HG03103 (cell line): Measurements from ENCODE around the gene CD300LB.
"Not testable (repeated sequence)": the region's sequence is repeated elsewhere in the genome, so short reads cannot be mapped to it uniquely, and the experiment has no call there.

Experiments used
- ATAC-seq: cut with Tn5 transposase; IDR thresholded peaks from one replicate; pipeline ENCODE4 v1.9.1; 2021; ENCODE audit warnings: low read depth; ENCODE audit not compliant: unreplicated experiment

CD300LB gene

DNA sequence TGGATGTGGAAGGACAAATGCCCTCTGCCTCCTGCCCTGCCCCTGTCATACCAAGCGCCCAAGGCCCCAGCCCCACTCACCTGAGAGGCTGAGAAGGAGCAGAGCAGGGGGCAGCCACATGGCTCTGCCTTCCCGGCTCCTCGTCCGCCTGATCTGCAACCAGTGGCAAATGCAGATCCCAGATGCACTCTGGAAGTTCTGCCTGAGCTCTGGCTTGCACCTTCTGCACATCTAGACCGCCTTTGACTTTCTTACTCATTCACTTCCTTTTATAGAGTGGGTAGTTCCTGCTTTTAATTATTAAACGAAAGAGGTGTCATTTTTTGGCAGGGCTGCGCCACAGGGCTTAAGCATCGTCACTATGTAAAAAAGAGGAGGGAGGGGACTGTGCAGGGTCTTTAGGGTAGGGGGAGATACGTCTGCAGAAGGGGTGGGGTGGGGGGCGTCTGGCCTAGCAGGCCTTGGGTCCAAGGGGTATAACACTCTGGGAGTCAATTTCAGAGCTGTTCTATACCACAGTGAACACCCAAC lies at the start of gene CD300LB:
CD300LB (minus strand) TSS at position 245 of the 531 bp plus-strand sequence; CDS start at position 120, 125 bp downstream.
- ATAC-seq = no peak

DNA sequence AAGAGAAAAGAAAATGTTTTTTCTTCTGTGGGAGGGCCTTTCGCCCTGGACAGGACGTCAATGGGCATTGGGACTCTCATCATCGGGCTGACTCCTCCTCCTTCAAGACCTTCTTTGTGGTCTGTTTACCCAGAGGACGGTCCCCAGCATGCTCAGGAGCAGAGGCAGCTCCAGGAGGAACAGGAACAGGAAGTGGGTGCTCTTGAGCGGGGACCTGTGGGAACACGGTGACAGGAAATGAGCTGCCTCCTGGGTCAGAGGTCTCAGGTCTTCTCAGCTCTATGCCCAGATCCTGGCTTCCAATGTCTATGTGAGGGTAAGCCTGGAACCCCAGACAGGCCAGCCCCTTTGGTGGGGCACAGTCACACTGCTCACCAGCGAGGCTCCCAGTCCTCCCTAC lies 48.6 kb upstream of the CD300LB start:
- no peak for ATAC-seq

DNA sequence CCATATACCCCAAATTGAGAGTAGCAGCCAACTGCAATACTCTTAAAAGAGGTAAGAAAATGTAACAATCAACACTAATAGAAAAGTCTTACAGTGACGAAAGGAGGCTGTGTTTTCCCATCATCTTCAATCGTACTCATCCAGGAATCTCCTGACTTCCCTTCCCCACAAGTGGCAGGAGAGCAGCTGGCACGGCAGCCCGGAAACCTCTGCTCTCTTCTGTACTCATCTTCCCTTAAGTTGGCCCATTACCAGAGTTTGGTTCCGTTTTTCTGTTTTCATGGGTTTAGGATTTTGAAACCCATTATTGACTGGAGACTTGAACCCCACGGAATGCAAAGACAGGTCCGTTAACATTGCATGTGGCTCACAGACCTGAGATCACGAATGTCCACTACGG lies 47.7 kb upstream of the CD300LB start:
- ATAC-seq = no peak

GRCh38 chr17:74574489-74575142 lies 43.3 kb upstream of the CD300LB start:
- ATAC-seq = no peak

DNA sequence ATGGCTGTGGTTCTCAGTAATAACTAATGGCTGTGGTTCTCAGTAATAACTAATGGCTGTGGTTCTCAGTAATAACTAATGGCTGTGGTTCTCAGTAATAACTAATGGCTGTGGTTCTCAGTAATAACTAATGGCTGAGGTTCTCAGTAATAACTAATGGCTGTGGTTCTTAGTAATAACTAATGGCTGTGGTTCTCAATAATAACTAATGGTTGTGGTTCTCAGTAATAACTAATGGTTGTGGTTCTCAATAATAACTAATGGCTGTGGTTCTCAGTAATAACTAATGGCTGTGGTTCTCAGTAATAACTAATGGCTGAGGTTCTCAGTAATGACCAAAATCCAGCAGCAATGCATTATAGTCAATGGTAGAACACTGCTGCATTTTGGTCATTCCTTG lies 42.4 kb upstream of the CD300LB start:
- ATAC-seq = not testable (repeated sequence)

DNA sequence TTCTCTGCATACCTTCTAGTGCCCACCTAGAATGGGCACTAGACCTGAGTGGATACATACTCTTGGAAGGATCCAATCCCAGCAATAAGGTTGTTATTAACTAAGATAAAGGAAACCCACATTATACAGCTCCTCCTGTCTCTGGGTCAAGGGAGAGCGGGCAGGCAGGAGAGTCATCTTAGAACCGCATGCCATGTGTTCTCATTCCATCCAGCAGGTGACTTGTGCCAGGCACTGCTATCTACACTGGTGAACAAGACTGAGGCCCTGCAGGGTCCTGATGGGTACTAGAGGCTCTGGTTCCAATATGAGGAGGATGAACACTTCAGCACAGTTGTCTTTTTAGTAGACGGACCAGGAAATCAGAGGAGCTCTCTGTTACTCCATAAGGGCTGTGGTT lies 41.9 kb upstream of the CD300LB start:
- no peak for ATAC-seq

GRCh38 chr17:74571621-74572270 lies 40.5 kb upstream of the CD300LB start:
- no peak for ATAC-seq

- no peak for ATAC-seq
Observed at GRCh38 chr17:74569020-74570003, 38.0 kb upstream of the CD300LB start.

DNA sequence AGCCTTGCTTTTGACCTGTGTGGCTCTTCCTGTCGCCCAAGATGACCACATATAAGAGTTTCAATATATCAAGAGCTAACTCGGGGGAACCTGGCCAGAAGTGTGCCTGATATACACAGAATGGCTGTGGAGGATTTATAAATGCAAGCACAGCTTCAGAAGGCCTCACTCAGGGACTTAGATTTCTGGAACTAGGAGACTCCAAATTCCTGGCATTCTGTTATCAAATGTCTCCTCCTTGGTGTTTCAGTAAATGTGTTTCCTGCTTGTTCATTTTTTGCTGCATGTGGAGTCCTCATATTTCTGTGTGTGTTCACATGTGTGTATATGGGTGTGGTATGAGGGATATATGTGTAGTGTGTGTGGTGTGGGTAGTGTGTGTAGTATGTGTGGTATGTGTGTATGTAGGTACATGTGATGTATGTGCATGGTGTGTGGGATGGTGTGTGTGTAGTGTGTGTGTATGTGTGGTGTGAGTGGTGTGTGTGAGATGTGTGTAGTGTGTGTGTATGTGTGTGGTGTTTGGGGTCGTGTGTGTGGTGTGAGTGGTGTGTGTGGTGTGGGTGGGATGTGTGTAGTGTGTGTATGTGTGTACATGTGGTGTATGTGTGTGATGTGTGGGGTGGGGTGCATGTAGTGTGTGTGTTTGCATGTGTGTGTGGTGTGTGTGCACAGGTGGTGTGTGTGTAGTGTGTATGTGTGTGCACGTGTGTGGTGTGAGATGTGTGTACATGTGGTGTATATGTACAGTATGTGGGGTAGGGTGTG lies 37.0 kb upstream of the CD300LB start:
- no peak for ATAC-seq

DNA sequence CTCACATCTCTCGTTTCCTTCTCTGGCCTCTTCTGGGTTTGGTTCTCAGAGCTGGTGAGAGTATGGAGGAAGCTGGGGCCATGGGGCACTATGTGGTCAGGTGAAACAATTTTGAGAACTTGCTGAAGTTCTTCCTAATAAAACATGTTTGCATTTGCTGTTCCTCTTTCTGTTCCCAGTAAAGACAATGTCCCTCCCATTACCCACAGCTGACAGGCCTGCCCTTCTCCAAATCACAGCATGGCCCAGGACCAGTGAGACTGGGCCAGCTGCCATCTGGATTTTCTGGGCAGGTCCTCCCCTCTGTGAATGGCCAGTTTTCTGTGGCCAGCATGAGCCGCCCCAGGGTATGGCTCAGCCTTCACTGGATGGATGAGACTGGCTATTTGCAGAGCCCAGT lies 36.1 kb upstream of the CD300LB start, which contains the start of gene CD300H:
CD300H (minus strand) TSS at position 113 of the 400 bp plus-strand sequence.
- ATAC-seq = no peak

DNA sequence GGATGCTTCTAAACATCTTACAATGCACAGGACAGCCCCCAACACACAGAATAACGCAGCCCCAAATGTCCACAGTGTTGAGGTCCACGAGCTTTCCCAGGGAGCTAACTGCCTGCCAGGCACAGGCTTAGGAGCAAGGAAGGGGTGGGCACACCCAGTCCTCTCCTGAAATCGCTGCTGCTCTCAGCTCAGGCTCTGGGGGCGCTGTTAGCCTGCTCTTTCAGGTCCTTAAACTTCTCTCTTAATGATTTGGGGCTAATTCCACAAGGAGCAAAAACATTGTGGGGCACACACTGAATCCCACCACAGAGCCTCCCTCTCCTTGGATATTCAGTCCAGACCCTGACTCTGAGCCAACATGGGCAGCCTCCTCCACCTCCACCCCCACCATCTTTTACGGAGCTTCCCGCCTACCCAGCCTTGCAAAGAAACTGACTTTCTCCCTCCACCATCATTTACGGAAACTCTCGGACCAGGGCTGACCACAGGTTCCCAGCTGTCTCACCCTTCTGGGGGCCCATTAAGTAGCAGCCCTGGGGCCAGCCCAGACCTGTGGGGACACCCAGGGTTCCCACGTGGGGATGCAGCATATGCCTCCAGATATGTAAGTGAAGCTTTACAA lies 35.0 kb upstream of the CD300LB start:
- no peak for ATAC-seq

DNA sequence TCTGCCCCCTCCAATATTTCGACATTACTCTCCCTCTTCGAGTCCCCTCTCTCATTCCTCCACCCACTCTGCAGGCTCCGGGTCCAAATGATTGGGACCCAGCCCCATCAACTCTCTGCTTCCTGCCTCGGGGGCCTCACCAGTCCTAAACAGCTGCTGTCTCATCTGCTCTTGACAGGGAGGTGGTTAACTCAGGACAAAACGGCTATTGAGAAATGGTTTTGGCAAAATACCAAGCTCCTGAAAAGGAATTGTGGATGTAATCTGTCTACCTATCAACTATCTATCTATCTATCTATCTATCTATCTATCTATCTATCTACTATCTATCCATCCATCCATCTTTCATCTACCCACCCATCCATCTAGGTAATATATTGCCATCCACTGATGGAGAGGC lies 33.9 kb upstream of the CD300LB start:
- no peak for ATAC-seq

DNA sequence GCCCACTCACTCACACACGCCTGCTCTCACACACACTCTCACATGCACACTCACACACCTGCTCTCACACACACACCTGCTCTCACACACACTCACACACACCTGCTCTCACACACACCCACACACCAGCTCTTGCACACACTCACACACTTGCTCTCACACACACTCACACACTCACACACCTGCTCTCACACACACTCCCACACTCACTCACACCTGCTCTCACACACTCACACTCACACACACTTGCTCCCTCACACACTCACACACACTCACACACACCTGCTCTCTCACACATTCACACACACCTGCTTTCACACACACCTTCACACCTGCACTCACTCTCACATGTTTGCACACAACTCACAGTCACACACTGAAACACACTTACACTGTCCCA lies 32.1 kb upstream of the CD300LB start:
- no peak for ATAC-seq

DNA sequence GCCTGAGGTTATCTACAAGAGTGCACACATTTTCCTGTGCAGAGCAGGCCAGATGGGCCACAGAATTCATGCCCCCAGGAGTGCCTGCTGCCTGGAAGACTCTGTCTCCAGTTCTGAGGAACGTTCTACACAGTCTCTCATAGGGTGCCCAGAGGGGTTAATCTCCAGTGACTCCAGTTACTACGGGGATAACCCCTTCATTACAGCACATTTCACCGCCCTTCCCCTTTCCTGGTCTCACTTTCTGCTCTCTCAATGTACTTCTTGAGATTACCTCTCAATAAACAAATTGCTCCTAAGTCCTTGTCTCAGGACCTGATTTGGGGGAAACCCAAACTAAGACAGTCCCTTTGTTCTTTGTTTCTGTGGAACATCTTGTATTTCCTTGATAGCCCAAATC lies 30.3 kb upstream of the CD300LB start:
- no peak for ATAC-seq

DNA sequence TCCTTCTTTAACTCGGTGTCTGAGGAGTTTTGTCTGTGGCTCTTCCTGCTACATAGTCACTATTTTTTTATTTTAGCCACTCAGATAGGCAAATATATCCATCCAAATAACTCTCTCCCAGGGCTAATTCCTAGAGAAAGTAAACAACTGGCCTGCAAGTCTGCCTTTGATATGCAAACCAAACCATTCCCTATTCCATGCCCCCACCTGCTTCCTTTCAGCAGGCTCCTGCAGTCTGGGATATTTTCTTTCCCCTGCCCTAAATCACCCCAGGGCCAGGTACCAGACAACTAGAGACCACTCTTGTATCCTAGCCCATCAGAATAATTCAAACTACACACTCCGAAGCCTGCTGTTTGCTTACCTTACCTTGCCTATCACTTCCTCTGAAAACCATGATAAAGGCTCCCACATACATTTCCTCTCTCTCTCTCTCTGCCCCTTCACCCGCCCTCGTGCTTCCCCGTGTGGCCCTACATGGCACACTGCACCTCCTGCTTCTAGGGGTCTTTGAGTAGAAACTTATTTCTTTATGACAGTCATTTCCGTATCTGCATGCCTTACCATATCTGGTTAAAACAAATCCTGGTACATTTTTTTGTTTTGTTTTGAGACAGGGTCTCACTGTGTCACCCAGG lies 27.7 kb upstream of the CD300LB start:
- ATAC-seq = no peak

- not testable (repeated sequence) for ATAC-seq
Observed at GRCh38 chr17:74558402-74558801, 27.1 kb upstream of the CD300LB start.

DNA sequence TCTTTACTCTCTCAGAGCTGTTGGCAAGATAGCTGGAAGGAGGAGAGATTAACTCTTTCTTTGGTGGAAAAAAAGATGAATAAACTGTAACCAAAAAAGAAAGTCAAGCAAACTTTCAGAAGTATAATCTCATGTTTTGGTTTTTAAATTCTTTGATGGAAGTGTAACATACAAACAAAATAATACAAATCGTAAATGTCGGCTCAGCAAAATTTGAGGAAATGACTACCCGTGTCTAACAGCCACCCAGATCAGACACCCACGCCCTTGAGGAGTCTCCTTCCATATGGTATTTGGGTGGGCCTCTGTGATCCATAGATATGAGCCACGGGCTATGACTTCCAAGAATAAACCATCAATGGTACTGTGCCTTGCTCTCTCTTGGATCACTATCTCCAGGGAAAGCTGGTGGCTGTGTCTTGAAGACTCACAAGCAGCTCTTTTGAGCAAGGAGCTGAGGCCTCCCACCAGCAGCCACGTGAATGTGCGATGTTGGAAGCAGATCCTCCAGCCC lies 24.2 kb upstream of the CD300LB start:
- no peak for ATAC-seq

GRCh38 chr17:74554909-74555308 lies 23.6 kb upstream of the CD300LB start:
- no peak for ATAC-seq

- no peak for ATAC-seq
Observed at GRCh38 chr17:74552037-74552436, 20.8 kb upstream of the CD300LB start.
